ENCODE results near the gene NKD2.

DNA sequence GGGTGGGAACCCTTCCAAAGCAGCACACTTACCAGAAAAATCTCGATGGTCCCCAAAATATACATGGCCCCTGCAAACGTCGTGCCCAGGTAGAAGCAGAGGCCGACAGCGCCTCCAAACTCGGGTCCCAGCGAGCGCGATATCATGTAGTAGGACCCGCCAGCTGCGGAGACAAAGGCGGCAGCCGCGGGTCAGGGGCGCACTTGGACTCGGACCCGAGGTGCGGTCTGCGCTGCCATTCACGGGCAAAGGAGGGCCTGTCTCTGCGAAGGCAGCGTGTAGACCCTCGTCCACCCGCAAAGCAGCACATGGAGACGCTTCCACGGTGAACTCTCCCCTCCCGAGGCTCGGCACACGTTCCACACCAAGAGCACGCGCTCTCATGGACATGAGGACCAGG is 78.3 kb downstream of the NKD2 start:
- TF ChIP-seq, protein P1, sequence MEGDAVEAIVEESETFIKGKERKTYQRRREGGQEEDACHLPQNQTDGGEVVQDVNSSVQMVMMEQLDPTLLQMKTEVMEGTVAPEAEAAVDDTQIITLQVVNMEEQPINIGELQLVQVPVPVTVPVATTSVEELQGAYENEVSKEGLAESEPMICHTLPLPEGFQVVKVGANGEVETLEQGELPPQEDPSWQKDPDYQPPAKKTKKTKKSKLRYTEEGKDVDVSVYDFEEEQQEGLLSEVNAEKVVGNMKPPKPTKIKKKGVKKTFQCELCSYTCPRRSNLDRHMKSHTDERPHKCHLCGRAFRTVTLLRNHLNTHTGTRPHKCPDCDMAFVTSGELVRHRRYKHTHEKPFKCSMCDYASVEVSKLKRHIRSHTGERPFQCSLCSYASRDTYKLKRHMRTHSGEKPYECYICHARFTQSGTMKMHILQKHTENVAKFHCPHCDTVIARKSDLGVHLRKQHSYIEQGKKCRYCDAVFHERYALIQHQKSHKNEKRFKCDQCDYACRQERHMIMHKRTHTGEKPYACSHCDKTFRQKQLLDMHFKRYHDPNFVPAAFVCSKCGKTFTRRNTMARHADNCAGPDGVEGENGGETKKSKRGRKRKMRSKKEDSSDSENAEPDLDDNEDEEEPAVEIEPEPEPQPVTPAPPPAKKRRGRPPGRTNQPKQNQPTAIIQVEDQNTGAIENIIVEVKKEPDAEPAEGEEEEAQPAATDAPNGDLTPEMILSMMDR (optimal IDR thresholded peaks at IDR 0.05 in 1 of 3, IDR thresholded peaks at IDR 0.05 in 1 of 3, conservative IDR thresholded peaks at IDR 0.05 in 1 of 3; ENCODE audit: extremely low read depth in 1 of 3, insufficient read depth in 2 of 3, low read length in 3 of 3), result no peak
- TF ChIP-seq EZH2 (IDR thresholded peaks at IDR 0.05; ENCODE audit: low read length), result no peak
